Measurements from ENCODE around the gene NUAK2.
"Not testable (repeated sequence)": the region's sequence is repeated elsewhere in the genome, so short reads cannot be mapped to it uniquely, and the experiment has no call there.

Gene NUAK2

GRCh38 chr1:205286335-205286950, 35.1 kb downstream of the NUAK2 start:
- H3K4me3 ChIP-seq (ENCODE audit: low read length): no peak overlapping the region
- TF ChIP-seq ZNF274 (IDR thresholded peaks at IDR 0.05; ENCODE audit: low read depth, low read length): no peak

- no peak for TF ChIP-seq ZNF274 (IDR thresholded peaks at IDR 0.05; ENCODE audit: low read depth, low read length)
Measured at GRCh38 chr1:205285381-205286101, 36.0 kb downstream of the NUAK2 start.

GRCh38 chr1:205284420-205285144, 37.0 kb downstream of the NUAK2 start:
- no peak overlapping the region for H3K4me3 ChIP-seq (ENCODE audit: low read length)
- no peak for TF ChIP-seq ZNF274 (IDR thresholded peaks at IDR 0.05; ENCODE audit: low read depth, low read length)

More at GRCh38 chr1:205285381-205286101, 36.0 kb downstream of the NUAK2 start:
- no peak overlapping the region; the same call in 1 of the 2 replicates for H3K4me3 ChIP-seq (ENCODE audit: low read length)

- no peak overlapping the region for H3K4me3 ChIP-seq (ENCODE audit: low read length)
- TF ChIP-seq ZNF274 (IDR thresholded peaks at IDR 0.05; ENCODE audit: low read depth, low read length): no peak
Measured at GRCh38 chr1:205283270-205284147, 38.0 kb downstream of the NUAK2 start.

- H3K4me3 ChIP-seq (ENCODE audit: low read length): not testable (repeated sequence)
Measured at GRCh38 chr1:205280666-205281395, 40.7 kb downstream of the NUAK2 start.

GRCh38 chr1:205279986-205280385, 41.6 kb downstream of the NUAK2 start:
- TF ChIP-seq ZNF274 (IDR thresholded peaks at IDR 0.05; ENCODE audit: low read depth, low read length): no peak

DNA sequence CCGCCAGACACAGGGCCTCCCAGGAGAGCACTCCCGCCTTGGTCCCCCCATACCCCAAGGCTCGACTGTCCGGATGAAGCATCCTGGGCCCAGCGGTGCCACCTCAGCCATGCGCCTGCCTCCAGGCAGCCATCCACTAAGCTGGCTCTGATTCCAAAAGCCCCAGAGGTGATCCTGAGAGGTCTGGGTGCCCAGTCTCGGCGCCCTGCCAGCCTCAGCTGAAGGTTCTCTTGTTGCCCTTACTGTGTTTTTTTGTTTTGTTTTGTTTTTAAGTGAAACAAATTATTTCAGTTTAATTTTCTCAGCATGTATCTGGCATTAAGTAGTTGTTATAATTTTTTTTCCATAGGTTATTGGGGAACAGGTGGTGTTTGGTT, 44.9 kb downstream of the NUAK2 start:
- TF ChIP-seq ZNF274 (IDR thresholded peaks at IDR 0.05; ENCODE audit: low read depth, low read length): no peak
- H3K4me3 ChIP-seq (ENCODE audit: low read length): no peak overlapping the region

More at GRCh38 chr1:205279986-205280385, 41.6 kb downstream of the NUAK2 start:
- H3K4me3 ChIP-seq (ENCODE audit: low read length): no peak overlapping the region

GRCh38 chr1:205275916-205276688, 45.4 kb downstream of the NUAK2 start:
- no peak for TF ChIP-seq ZNF274 (IDR thresholded peaks at IDR 0.05; ENCODE audit: low read depth, low read length)
- H3K4me3 ChIP-seq (ENCODE audit: low read length): no peak overlapping the region

DNA sequence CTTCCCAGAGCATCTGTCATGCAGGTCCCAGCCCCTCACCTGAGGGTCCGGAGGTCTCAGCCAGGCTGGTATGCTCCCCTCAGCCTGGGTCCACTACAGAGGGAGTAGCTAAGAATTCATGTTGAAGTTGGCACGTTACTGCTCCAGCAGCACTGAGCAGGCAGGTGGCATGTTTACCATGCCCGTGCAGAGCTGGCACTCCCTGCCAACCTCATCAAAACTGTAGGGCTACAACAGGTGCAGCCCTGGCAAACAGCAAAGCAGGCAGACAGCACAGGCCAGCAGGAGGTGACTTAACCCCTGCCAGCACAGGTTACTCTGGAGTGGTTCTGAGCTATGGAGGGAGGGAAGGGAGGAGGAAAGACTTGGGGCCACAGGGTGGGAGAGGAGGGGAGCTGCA, 46.4 kb downstream of the NUAK2 start:
- no peak for TF ChIP-seq ZNF274 (IDR thresholded peaks at IDR 0.05; ENCODE audit: low read depth, low read length)
- no peak overlapping the region for H3K4me3 ChIP-seq (ENCODE audit: low read length)

DNA sequence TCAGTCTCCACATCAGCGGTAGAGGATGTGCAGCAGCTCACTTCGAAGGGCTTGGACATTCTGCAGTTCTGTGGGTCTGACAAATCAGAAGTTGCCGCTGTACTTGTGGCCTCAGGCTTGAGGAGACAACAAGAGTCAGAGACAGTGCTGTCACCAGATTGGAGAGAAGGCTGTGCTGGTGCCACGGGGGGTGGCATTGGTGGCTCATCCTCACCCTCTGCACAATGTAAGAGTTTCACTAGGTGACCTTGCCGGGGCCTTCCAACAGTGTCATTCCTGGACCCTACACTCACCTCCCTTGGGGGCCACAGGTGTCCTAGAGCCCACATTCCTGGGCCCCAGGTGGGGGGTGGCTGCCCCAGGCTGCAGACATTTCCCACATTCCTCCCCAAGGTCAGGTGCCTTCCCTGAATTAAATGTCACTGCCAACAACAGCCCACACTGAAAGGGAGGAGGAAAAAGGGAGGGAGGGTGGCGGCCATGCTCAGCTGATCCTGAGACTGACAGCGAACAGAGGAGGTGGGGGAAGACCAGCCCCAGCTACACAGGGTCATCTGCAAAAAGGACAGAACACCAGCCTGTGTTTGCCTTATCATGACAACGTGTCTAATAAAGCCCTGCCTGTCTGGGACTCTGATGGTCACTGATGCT, 47.4 kb downstream of the NUAK2 start:
- H3K4me3 ChIP-seq (ENCODE audit: low read length): no peak overlapping the region
- no peak for TF ChIP-seq ZNF274 (IDR thresholded peaks at IDR 0.05; ENCODE audit: low read depth, low read length)

DNA sequence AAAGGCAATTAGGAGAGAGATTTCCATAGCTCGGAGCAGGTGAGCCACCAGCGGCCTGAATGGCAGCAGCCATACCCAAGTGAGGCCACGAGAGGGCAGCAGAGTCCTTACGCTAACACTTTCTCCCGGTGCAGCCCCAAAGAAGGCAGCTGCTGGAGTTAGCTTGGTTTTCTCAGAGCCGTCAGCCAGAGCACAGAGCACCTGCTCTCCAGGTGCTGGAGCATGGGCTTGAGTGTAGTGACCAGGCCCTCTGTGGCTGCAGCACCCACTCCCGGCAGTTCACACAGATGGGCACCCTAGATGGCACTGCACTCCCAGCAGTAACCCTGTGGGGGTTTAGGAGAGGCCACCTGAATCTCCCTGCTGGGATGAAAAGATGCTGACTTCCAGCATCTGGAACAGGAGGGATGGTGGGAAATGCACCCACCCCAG, 48.0 kb downstream of the NUAK2 start:
- TF ChIP-seq ZNF274 (IDR thresholded peaks at IDR 0.05; ENCODE audit: low read depth, low read length): no peak
- no peak overlapping the region for H3K4me3 ChIP-seq (ENCODE audit: low read length)

- H3K4me3 ChIP-seq (ENCODE audit: low read length): no peak overlapping the region
- TF ChIP-seq ZNF274 (IDR thresholded peaks at IDR 0.05; ENCODE audit: low read depth, low read length): no peak
Measured at GRCh38 chr1:205272536-205272935, 49.0 kb downstream of the NUAK2 start.
